Fibroblast of skin of abdomen (primary cell): ENCODE data around the gene DENND5B.

Experiments
- DNase-seq: peaks from one replicate; pipeline ENCODE4 v3.0.0-alpha.2; 2013

The DENND5B gene

GRCh38 chr12:31370531-31371255 is 220.2 kb downstream of the DENND5B start:
- DNase-seq: no peak

GRCh38 chr12:31369712-31370521 is 221.0 kb downstream of the DENND5B start:
- DNase-seq: peak; percentile 78

- DNase-seq: no peak
These were observed 222.1 kb downstream of the DENND5B start for GRCh38 chr12:31368666-31369361.

GRCh38 chr12:31366104-31366621 is 224.8 kb downstream of the DENND5B start:
- no peak for DNase-seq

GRCh38 chr12:31363831-31364230 is 227.1 kb downstream of the DENND5B start:
- DNase-seq: no peak

- no peak for DNase-seq
These were observed 227.5 kb downstream of the DENND5B start for GRCh38 chr12:31363416-31363809.

- no peak for DNase-seq
These were observed 228.0 kb downstream of the DENND5B start for GRCh38 chr12:31362759-31363415.

- DNase-seq: no peak
These were observed 228.7 kb downstream of the DENND5B start for GRCh38 chr12:31362115-31362758.

GRCh38 chr12:31361730-31362114 is 229.2 kb downstream of the DENND5B start:
- no peak for DNase-seq

GRCh38 chr12:31355747-31356107 is 235.2 kb downstream of the DENND5B start:
- DNase-seq: no peak

GRCh38 chr12:31353750-31354708 is 236.9 kb downstream of the DENND5B start:
- no peak for DNase-seq

GRCh38 chr12:31346267-31346666 is 244.7 kb downstream of the DENND5B start:
- DNase-seq: no peak

- no peak for DNase-seq
These were observed 247.8 kb downstream of the DENND5B start for GRCh38 chr12:31343139-31343538.

GRCh38 chr12:31342286-31342685 is 248.7 kb downstream of the DENND5B start:
- no peak for DNase-seq

- DNase-seq: no peak
These were observed 250.9 kb downstream of the DENND5B start for GRCh38 chr12:31339831-31340622.

- no peak for DNase-seq
These were observed 253.0 kb downstream of the DENND5B start for GRCh38 chr12:31337952-31338351.
